Ecto neural progenitor cell (in vitro differentiated cells): Measurements from ENCODE around the gene NKG7.
A peak's percentile ranks its signal among the peaks of the same experiment; 100 is the strongest.

Source experiments
- DNase-seq: peaks from one replicate; pipeline ENCODE4 v3.0.0-alpha.2; 2018; ENCODE audit warnings: low spot score

The NKG7 gene

DNA sequence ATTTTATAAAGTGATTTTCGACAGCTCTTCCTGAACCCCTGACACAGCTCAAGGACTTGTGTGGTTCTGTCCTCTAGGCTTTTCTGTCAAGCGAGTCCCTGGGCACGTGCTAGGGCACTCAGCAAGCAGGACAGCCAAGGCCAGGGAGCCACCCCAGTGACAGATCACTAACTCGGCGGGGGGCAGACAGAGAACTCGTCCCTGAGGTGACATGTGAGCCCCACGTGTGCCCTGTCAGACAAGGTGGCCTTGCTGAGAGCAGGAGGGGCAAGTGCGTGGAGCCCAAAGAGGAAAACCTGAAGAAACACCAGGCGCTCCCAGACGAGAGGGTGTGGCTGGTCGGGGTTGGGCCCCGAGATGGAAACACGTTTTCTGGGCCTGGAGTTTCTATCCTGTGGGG, 11.2 kb downstream of the NKG7 start:
- no peak for DNase-seq

DNA sequence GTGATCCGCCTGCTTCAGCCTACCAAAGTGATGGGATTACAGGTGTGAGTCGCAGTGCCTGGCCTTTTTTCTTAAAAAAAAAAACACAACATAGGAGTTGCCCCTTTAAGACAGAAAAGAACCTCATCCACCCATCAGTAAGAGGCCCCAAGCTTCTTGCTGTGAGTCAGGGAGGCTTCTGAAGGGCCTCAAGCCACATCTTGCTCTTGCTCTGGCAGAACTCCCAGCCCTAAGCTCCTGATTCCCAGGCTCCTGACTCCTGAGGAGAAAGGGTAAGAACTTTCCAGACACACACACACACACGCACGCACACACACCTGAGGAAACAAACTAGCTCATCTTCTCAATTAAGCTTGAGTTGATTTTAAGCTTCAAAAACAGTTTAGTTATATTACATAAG, 13.2 kb downstream of the NKG7 start:
- no peak for DNase-seq

DNA sequence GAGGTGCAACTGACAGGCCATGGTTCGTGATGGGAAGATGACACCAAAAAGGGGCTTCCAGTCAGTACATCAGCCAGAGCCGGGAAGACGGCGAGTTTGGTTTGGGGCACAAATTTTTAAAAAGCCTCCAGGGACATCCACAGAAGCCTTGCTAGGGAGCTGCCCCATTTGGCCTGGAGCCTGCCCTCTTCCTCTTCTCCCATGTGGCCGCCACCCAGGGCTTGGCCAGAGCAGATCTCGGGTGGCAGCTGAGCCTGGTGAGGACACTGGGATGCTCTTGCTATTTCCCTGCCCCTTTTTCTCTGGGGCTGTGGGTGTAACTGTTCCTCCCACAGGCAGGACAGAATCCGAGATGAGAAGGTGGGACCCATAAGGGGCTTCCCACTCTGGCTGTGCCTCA, 14.5 kb downstream of the NKG7 start:
- DNase-seq = no peak

DNA sequence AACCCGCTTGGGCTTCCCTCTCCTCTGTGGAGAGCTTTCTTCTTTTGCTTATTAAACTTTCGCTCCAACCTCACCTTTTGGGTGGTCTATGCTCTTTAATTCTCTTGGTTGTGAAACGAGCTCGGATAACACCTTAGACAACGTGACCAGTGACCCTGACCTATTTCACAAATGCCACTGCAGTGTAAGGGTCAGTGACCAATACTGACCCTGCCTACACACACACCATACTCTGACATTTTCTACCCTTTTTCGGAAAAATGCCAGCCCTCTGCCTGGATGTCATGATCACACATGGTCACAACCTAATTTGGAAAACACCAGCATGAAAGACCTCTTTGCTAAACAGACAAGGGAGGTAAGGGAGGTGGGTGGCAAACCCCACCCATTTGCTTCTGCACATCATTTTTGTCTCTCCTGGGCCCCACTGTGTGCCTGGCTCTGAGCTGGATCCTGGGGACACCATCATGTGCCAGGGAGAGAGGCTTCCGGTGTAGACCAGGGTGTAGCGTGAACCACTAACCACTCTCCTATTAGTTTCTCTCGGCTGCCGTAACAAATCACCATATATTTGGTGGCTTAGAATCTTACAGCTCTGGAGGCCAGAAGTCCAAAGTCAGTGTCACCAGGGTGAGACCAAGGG, 16.2 kb downstream of the NKG7 start:
- DNase-seq = no peak

DNA sequence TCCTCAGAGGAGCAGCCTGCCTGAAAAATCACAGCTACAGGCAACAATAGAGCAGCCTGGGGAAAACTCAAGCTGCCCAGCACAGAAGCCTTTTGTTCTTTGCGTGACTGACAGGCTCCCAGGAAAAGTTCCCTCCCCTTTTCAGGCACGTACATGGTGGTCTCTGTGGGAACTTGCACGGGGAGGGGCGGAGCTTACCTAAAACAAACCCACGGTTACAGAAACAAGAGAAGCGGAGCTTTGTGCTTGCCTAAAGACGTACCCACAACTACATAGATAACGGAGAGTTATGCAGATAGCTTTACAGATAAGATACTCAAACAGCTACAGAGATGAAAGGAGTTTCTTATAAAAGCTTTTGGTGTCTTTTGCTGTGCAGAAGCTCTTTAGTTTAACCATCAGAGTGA, 17.7 kb downstream of the NKG7 start:
- peak; percentile 87 for DNase-seq

DNA sequence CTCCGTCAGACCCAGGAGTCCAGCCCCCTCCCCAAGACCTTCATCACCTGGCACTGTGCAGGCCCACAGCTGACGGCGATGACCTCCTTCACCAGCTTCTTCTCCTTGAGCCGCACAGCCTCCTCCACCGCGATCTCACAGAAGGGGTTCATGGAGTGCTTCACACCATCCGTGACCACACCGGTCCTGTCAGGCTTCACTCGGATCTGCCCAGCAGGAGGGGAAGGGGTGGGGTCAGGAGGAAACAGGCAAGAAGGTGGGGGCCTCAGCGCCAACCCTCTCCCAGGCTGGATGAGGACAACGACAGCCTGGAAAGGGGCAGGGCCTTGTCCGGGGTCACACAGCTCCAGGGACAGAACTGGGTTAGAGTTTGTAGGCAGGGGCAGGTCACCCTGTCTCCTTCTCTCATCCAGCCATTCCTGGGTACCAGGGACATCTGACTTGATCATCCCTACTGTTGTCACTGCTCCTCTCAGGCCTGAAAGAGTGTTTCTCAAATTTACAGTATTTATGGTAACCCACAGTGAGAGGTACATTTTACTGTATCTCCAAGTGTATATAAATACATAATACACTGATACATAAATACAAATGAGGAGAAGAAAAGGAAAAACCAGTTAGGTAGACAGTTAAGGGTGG, 18.2 kb downstream of the NKG7 start:
- peak; percentile 69 for DNase-seq

DNA sequence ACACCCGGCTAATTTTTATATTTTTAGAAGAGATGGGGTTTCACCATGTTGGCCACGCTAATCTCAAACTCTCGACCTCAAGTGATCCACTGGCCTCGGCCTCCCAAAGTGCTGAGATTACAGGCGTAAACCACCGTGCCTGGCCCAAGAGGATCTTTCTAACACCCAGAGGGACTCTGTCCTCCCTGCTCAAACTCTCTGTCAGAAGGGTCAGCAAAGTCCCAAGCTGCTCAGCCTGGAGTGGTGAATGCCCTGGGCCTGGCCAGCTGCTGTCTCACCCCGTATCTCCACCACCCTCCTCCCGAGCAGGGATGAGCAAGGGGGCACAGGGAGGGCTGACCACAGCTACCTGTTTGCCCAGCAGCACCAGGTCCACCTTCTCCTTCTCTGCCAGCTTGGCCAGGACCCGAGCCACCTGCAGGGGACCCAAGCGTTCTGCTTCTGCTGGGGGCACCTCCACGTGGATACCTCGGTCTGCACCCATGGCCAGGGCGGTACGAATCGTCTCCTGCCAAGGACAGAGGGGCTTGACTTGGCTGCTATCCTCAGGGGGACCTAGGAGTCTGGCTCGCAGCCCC, 19.6 kb downstream of the NKG7 start:
- peak; percentile 42 for DNase-seq

DNA sequence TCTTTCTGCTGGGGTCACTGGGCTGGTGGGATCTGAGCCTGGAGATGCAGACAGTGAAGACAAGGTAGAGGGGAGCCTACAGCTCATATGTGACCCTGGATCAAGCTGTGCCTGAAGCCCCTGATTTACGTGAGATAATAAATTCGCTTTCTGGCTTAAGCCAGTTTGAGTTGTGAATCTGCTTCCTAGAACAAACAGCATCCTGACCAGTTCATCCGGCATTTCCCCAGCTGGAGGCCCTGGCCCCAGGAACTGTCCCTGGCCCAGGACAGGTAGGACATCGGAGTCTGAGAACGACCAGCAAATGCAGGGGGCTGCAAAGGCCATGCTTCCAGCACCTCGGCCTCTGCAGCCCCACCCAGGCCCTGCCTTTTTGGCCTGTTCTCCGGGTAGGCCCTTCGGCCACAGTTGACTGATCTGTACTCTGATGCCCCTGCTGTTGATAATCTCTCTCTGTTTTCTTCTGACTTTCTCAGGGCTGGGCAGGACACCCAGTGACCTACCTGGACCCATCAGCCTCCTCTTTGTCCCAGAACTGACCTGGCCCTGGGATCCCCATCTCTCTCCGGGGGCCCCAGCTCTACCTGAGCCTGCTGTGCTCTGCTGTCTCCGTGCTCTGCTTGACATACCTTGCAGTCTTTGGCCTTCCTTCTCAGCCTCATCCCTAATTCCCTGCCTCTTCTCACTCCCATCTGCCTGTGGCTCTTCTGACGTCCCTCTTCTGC, 21.0 kb downstream of the NKG7 start:
- no peak for DNase-seq

DNA sequence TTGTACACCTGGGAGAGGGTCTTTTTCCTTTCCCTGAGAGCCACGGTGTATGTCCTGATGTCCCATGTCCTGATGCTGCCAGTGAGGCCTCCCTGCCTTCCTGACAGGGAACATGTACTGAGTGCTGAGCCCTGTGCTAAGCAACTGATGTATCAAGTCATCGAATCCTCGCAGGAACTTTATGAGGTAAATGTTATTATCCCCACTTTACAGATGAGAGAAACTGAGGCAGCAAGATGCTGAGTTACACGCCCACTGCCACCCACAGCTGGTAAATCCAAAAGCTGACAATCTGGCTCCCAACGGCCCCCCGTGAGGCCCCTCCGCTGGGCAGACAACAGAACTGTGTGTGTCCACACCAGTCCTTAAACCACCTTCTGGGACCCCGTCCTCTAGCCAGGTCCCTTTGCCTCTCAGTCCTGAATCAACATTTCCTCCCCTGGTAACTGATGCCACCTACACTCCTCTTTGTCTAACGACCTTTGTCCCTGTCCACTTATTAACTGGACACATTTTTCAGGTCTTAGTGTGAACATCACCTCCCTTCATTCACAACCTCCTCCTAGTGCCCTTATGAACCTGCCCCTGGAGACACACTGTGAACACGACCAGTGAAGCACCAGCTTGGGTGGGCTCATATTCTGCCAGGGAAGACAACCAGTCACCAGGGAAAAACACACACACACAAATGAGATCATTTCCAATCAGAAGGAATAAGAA, 25.1 kb downstream of the NKG7 start:
- no peak for DNase-seq

DNA sequence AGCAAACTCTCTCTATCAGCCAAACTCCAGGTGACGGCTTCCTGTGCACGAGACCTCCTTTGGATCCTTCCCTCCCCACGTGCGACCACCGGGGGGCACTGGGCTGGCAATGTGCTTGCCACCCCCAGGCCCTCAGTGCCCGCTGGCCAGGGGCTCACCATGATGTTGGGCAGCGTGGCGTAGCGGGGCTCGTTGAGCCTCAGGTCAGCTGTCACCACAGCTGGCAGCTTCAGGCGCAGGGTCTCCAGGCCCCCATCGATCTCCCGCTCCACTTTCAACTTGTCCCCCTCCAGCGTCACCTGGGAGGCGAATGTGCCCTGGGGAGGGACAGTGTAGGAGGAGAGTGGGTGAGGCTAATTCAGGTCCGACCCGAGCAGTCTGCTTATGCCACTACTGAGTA, 25.7 kb downstream of the NKG7 start:
- no peak for DNase-seq

DNA sequence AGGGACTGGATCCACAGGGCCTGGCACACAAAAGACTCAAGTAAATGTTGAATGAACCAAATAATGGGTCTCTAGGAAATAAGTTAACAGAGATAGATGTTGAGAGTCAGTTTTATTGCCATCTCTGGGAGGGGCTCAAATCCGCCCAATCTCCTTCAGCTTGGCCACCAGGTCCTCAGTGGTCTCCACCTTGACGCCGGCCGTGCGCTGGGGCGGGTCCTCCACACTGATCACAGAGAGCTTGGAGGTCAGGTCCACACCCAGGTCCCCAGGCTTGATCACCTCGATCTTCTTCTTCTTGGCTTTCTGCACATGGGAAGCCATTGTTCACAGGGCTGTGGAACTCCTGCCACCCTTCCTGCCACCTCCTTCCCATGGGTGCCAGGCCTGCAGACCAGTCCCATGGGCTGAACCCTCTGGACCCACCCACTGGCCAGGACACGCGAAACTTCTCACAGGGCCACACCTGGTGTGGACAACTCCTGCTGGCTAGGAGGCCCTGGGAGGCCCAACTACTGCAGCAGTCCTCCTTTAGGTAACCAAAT, 27.3 kb downstream of the NKG7 start:
- no peak for DNase-seq

DNA sequence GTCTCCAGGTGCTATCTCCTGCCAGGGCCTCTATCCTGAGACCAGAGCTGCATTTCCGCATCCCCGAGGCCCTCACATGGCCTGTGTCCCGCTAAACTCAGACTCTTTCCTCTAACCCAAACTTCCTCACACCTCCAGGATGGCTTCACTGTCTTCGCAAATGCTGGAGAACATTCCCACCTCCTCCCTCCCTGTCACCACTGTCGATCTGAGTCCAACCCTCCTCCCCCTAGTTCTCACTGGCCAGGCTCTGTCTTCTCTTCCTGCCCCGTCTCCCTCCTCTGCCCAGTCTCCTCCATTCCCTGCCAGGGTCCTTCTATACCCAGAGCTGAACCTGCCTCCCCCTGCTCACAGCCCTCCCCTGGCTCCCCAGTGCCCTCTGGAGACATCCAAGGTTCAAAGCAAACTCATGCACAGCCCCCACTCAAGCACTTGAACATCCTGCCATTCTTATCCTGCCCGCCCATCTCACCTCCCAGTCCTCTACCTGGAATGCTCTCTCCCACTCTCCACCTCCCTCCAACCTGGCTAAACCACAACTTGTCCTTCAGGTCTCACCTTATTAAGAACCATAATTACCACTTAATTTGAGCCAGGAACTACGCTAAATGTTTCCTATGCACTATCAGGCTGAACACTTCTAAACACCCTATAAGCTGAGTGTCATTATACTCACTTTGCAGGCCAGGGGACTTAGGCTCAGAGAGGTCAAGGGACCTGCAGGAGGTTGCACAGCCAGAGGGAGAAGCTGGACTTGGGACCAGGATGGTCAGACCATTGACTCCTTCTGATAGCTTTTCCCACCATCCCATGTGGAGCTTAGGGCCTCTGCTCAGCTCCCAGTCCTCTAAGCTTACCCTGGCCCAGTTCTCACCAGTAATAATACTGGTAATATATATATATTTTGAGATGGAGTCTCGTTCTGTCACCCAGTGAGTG, 29.6 kb downstream of the NKG7 start:
- peak; percentile 41 for DNase-seq

DNA sequence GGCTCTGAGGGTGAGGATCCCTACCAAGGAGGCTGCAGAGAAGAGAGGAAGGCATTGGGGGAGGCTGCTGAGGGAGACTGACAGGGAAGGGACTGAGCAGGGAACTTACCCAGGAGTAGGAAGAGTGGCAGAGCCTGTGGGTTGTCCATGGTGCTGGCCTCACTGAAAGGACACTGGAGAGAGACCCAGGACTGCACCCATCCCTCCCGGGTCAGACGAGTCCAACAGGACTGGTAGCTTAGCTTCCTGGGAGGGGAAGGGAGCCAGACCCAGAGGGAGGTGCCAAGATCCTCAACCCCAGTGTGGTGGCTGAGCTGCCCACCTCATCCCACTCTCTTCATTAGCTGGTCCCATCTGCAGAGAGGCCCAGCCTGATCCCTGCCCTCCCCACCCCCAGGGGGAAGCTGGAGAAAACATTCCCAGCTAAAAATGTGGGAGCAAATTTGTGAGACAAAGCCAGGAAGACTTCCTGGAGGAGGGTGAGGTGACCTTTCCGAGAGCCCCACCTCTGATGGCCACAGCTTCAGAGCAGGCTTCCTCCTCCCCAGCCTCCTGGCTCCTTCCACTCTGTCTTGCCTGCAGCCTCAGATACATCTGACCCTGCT, 30.4 kb downstream of the NKG7 start, which contains the start of gene VSIG10L:
Gene VSIG10L (minus strand): TSS at position 164 of the 605 bp plus-strand sequence. CDS start 15 bp downstream, at position 149.
- DNase-seq = peak; percentile 43

DNA sequence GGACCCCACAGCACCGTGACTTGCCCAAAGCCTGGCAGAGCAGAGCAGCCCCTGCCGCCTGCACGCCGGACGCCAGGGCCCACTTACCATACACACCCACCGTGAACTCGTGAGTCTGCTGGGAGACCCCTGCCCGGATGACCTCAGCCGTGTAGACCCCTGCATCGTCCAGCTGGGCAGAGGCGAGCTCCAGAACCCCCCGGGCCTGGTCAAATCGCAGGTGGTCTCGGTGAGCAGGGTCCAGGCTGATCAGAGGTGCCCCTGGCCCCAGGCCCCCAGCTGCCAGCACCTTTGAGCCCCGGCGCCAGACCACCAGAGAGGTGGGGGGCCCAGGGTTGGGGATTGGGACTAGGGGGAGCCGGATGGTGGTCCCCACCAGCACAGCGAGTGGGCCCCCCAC, 31.4 kb downstream of the NKG7 start:
- peak; percentile 49 for DNase-seq

DNA sequence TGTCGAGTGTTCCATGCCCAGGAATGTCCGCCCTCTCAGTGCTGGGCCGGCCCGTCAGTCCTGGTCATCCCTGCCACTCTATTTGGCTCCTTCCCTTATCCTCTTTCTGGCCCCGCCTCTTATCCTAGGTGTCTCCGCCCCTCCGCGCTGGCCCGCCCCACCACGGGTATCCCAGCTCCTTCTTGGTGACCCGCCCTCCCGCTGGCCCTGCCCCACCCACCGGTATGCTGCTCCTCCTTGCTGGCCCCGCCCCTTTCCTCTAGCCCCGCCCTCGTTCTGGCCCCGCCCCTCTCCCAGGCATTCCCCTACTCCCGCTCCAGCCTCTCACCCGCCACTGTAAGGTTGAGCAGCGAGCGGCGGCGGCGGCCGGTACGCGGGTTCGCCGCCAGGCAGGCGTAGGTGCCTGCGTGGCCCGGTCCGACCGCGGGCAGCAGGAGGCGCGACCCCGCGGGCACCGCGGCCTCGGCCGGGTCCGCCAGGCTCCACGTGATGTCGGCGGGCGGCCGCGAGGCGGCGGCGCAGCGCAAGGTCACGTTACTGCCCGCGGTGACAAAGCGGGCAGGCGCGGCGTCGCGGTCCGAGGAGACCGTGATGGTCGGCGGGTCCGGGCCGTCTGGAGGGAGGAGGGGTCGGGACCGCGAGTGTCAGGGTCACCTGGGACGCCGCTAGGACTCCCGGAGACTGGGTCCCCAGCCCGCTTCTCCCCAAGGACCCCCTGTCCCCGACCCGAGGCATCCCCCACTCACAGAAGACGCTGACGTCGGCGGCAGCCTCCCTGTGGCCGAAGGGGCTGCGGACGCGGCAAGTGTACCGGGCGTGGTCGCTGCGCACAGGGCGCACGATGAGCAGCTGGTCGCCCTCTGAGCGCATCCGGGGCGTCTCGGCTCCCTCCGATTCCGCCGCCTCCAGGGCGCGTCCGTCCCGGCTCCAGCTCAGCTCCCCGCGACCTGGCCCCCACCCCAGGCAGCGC, 32.5 kb downstream of the NKG7 start:
- peak; percentile 99 for DNase-seq

DNA sequence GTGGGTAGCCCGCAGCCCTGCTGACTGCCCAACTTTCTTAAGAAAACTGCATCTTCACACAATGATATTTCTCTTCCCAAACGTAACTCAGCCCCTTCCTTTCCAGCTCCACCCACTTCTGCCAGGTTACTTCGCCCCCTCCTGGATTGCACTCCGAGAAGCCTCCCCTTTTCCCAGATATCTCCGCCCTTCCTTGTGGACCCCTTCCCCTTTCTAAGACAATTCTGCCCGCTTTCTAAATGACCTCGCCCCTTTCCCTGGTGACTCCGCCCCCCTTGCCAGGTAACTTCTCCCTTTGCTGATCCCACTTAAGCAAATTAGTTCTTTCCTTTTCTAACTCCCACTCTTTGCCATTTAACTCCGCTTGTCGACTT, 33.2 kb downstream of the NKG7 start:
- no peak for DNase-seq

DNA sequence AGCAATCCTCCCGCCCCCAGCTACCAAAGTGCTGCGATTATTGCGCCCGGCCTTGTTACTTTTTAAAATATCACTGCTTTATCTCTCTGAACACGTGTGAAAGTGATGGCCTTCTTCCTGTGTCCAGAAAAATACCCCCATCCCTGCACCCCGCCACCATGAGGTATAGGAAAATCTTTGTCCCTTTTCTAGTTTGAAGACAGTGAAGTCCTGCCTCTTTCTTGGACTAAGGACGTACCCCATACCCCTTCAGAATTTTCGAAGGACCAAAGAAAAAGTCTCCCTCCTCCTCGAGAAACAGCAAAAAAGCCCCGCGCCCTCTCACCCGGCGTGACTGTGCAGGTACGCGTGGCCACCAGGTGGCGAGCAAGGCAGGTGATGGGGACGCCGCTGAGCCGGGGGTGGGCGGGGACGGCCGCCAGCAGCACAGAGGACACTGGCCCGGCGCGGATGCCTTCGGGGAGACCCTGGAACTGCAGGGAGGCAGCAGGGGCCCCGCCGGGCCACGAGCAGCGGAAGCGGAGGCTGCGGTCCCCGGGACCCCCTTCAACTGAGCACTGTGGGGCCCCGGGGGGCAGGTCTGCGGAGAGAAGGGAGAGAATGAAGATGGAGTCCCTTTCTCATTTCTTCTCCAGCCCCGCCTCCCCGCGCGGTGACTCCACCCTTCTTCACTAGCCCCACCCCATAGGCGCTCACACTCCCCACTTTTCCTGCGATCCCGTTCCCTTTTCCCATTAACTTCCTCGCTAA, 33.7 kb downstream of the NKG7 start:
- DNase-seq = peak; percentile 92

DNA sequence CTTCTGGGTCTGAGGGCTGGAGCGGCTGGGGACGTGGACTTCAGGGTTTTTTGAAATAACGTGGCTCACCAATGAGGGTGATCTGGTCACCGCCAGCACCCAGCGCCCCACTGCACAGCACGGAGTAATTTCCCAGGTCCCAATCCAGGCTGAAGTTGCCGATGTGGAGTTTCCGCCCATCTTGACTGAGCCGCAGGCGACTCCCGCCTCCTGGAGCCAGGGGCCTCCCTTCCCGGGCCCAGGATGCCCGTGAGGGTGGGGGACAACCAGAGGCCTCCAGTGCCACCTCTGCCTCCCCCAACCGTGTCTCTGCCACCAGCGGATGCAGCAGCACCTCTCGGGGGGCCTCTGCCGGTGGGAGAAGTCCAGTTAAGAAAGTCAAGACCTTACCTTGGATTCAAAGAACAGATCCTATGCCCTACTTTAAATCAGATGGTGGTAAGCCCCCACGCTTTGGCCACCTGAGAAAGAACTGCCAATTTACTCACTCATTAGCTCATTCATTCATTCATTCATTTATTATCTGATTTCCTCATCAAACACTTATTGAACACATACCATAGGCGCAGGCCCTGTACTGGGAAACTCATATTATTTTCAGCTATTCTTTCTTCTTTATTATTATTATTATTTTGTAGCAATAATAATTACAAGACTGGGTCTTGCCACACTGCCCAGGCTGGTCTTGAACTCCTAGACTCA, 34.4 kb downstream of the NKG7 start:
- DNase-seq = peak; percentile 46
